A549 (cell line): ENCODE results near the gene F11R. TPM values are rescaled to one million over a fixed set of nuclear protein-coding genes. Genes with fewer than 3 reads are reported as not detected.

Experiments
- ATAC-seq, 2 experiments: fragments of 200-7000 bp in 1 of 2; fragments of >200 bp in 1 of 2; cut with Nextera tagmentation in 1 of 2; cut with Tn5 transposase in 1 of 2; 3 replicates each; pipeline versions ENCODE4 v1.8.0 to v1.9.1; 2018 to 2020; ENCODE audit warnings: mild to moderate bottlenecking in 1 of 2, moderate library complexity in 1 of 2
- CTCF ChIA-PET: fragments of 300-600 bp; sonication (Branson Sonifier 250); formaldehyde crosslinking; extraction: SDS; loops from one replicate; lab custom pipeline; 2021; ENCODE audit warnings: antibody characterized with exemption, inconsistent platforms; lab: Yijun Ruan, JAX
- POLR2A ChIA-PET: fragments of 350-600 bp; formaldehyde crosslinking; extraction: SDS; loops from one replicate; lab custom pipeline; 2021; ENCODE audit warnings: antibody characterized with exemption, inconsistent platforms; lab: Yijun Ruan, JAX
- DNase-seq, 2 experiments: peaks; one replicate each; pipeline versions ENCODE4 v3.0.0 to v3.0.0-alpha.2; 2011 to 2016; ENCODE audit warnings: low read depth in 1 of 2, low spot score in 1 of 2
- FAIRE-seq: peaks from 2 replicates; lab custom pipeline; 2011; peaks lifted over from hg19 to GRCh38; lab: Jason Lieb, UNC
- H3K27ac ChIP-seq, 2 experiments: fragments of >200 bp; sonication (Bioruptor Twin); formaldehyde crosslinking; 3 replicates each; pipeline ENCODE4 v1.5.1; 2016 to 2017
- H3K4me1 ChIP-seq: fragments of >200 bp; sonication (Bioruptor Twin); formaldehyde crosslinking; 3 replicates; pipeline ENCODE4 v1.6.1; 2016
- H3K4me2 ChIP-seq: fragments of >200 bp; sonication (Bioruptor Twin); formaldehyde crosslinking; 3 replicates; pipeline ENCODE4 v1.6.1; 2016
- H3K4me3 ChIP-seq: fragments of >200 bp; sonication (Bioruptor Twin); formaldehyde crosslinking; 3 replicates; pipeline ENCODE4 v1.5.1; 2016
- H3K9me3 ChIP-seq: fragments of >200 bp; sonication (Bioruptor Twin); formaldehyde crosslinking; 3 replicates; pipeline ENCODE4 v1.6.1; 2016
- CBX2 ChIP-seq: fragments of 200-600 bp; sonication (generic); IDR thresholded peaks from 2 replicates; pipeline ENCODE4 v1.6.1; 2016; ENCODE audit warnings: low read depth, mild to moderate bottlenecking, borderline replicate concordance
- CBX8 ChIP-seq: fragments of 200-600 bp; sonication (generic); IDR thresholded peaks from 2 replicates; pipeline ENCODE4 v1.6.1; 2016
- CEBPB ChIP-seq, 2 experiments: fragments of >200 bp in 1 of 2; sonication (Bioruptor Twin) in 1 of 2; formaldehyde crosslinking in 1 of 2; IDR thresholded peaks; 2 replicates each; pipeline ENCODE4 v1.6.1; 2012 to 2016
- CHD4 ChIP-seq: fragments of 200-600 bp; sonication (generic); IDR thresholded peaks from 2 replicates; pipeline ENCODE4 v1.6.1; 2016; ENCODE audit warnings: antibody characterized with exemption, mild to moderate bottlenecking, borderline replicate concordance
- EHF ChIP-seq: fragments of 250-450 bp; sonication (Bioruptor Pico); IDR thresholded peaks from 2 replicates; pipeline ENCODE4 v1.5.0; 2020; ENCODE audit warnings: mild to moderate bottlenecking
- EP300 ChIP-seq, 2 experiments: fragments of >200 bp; sonication (Bioruptor Twin); formaldehyde crosslinking; IDR thresholded peaks; 2 replicates in 1 of 2; 3 replicates in 1 of 2; pipeline ENCODE4 v1.6.1; 2016 to 2017
- FOSL2 ChIP-seq, 2 experiments: fragments of 450-650 bp in 1 of 2; fragments of >200 bp in 1 of 2; sonication (Bioruptor Twin) in 1 of 2; formaldehyde crosslinking; IDR thresholded peaks; 2 replicates each; pipeline versions ENCODE4 v1.5.0 to v1.6.1; 2016 to 2020; ENCODE audit warnings: mild to moderate bottlenecking in 1 of 2, moderate library complexity in 1 of 2
- GATA3 ChIP-seq: IDR thresholded peaks from 2 replicates; pipeline ENCODE4 v1.6.1; 2012; ENCODE audit warnings: borderline replicate concordance
- HDAC2 ChIP-seq: fragments of 200-600 bp; sonication (generic); IDR thresholded peaks from 2 replicates; pipeline ENCODE4 v1.6.1; 2016
- HOXB5 ChIP-seq: fragments of 250-450 bp; sonication (Bioruptor Pico); IDR thresholded peaks from 2 replicates; pipeline ENCODE4 v1.5.0; 2020; ENCODE audit warnings: mild to moderate bottlenecking, moderate library complexity
- JUN ChIP-seq, 2 experiments: fragments of >200 bp; sonication (Bioruptor Twin); formaldehyde crosslinking; IDR thresholded peaks; 2 replicates in 1 of 2; 3 replicates in 1 of 2; pipeline ENCODE4 v1.6.1; 2016 to 2017
- KDM1A ChIP-seq: fragments of 200-600 bp; sonication (generic); IDR thresholded peaks from 2 replicates; pipeline ENCODE4 v1.6.1; 2016; ENCODE audit warnings: low read depth, mild to moderate bottlenecking
- KDM5A ChIP-seq: fragments of 200-600 bp; sonication (generic); IDR thresholded peaks from 2 replicates; pipeline ENCODE4 v1.6.1; 2016; ENCODE audit warnings: antibody characterized with exemption, mild to moderate bottlenecking
- MAFK ChIP-seq: fragments of 450-650 bp; IDR thresholded peaks from 2 replicates; pipeline ENCODE4 v1.6.1; 2014; ENCODE audit not compliant: partially characterized antibody
- MAZ ChIP-seq: fragments of 150-350 bp; IDR thresholded peaks from 2 replicates; pipeline ENCODE4 v1.6.1; 2014; ENCODE audit warnings: antibody characterized with exemption, low read depth, low read length, borderline replicate concordance
- MYC ChIP-seq: IDR thresholded peaks from 2 replicates; pipeline ENCODE4 v1.6.1; 2012; ENCODE audit warnings: mild to moderate bottlenecking, inconsistent platforms, low read length, improper control_type of control experiment, borderline replicate concordance
- NPAS2 ChIP-seq: fragments of 250-450 bp; sonication (Bioruptor Pico); IDR thresholded peaks from 2 replicates; pipeline ENCODE4 v1.8.0; 2022; ENCODE audit warnings: mild to moderate bottlenecking, moderate library complexity, borderline replicate concordance
- NR3C1 ChIP-seq: fragments of >200 bp; sonication (Bioruptor Twin); formaldehyde crosslinking; IDR thresholded peaks from 3 replicates; pipeline ENCODE4 v1.6.1; 2017
- POLR2A ChIP-seq: IDR thresholded peaks from 2 replicates; pipeline ENCODE4 v1.6.1; 2012; ENCODE audit warnings: mild to moderate bottlenecking, low read length
- POLR2AphosphoS2 ChIP-seq: conservative IDR thresholded peaks from 2 replicates; pipeline ENCODE4 v1.6.1; 2012; ENCODE audit warnings: low read length, improper control_type of control experiment, inconsistent platforms
- RAD21 ChIP-seq, 2 experiments: fragments of >200 bp in 1 of 2; sonication (Bioruptor Twin) in 1 of 2; formaldehyde crosslinking in 1 of 2; IDR thresholded peaks in 1 of 2; conservative IDR thresholded peaks in 1 of 2; 2 replicates in 1 of 2; 3 replicates in 1 of 2; pipeline ENCODE4 v1.6.1; 2012 to 2018; ENCODE audit warnings: inconsistent platforms in 1 of 2
- SMC3 ChIP-seq: fragments of >200 bp; sonication (Bioruptor Twin); formaldehyde crosslinking; IDR thresholded peaks from 3 replicates; pipeline ENCODE4 v1.6.1; 2018; ENCODE audit warnings: inconsistent platforms
- SREBF2 ChIP-seq: fragments of 450-650 bp; IDR thresholded peaks from 2 replicates; pipeline ENCODE4 v1.6.1; 2014; ENCODE audit warnings: mild to moderate bottlenecking, moderate library complexity
- TP53 ChIP-seq: fragments of 250-450 bp; sonication (Bioruptor Pico); IDR thresholded peaks from 2 replicates; pipeline ENCODE4 v1.5.0; 2021; ENCODE audit warnings: mild to moderate bottlenecking, moderate library complexity
- WGBS: methylation state at CpG from one replicate; pipeline ENCODE4 v1.1.6; 2017; ENCODE audit errors: missing lambda C conversion rate; 5-methylcytosine and 5-hydroxymethylcytosine counted together
- polyA plus RNA-seq, 4 experiments: library from polyadenylated mRNA; depleted of rRNA in 3 of 4; stranded (reverse); fragments of >200 nt; fragmentation: RNase III in 1 of 4; extraction: RNeasy Plus Mini Kit Qiagen cat#74134 plus additional on column Dnase treatment in 1 of 4; gene quantifications; 2 replicates in 3 of 4; 3 replicates in 1 of 4; pipeline ENCODE4 v1.2.3, GENCODE V29; 2011 to 2017
- TF ChIP-seq, protein P1 (sequence below): fragments of 250-450 bp; sonication (Bioruptor Pico); IDR thresholded peaks from 2 replicates; pipeline ENCODE4 v1.5.0; 2021; ENCODE audit warnings: mild to moderate bottlenecking, moderate library complexity, borderline replicate concordance
- TF ChIP-seq, protein P2 (sequence below): fragments of >200 bp; sonication (Bioruptor Twin); formaldehyde crosslinking; IDR thresholded peaks from 3 replicates; pipeline ENCODE4 v1.6.1; 2016
- TF ChIP-seq, protein P3 (sequence below): fragments of >200 bp; sonication (Bioruptor Twin); formaldehyde crosslinking; IDR thresholded peaks from 2 replicates; pipeline ENCODE4 v1.6.1; 2016
- TF ChIP-seq, protein P4 (sequence below): fragments of >200 bp; sonication (Bioruptor Twin); formaldehyde crosslinking; IDR thresholded peaks from 3 replicates; pipeline ENCODE4 v1.5.1; 2016
- TF ChIP-seq, protein P5 (sequence below): fragments of 250-450 bp; sonication (Bioruptor Pico); IDR thresholded peaks from 2 replicates; pipeline ENCODE4 v1.5.0; 2020; ENCODE audit warnings: low read depth, mild to moderate bottlenecking, moderate library complexity
- TF ChIP-seq, protein P6 (sequence below): fragments of 450-650 bp; IDR thresholded peaks from 2 replicates; pipeline ENCODE4 v1.6.1; 2014; ENCODE audit warnings: antibody characterized with exemption

F11R gene
- polyA plus RNA-seq, 2 of the 4 experiments (the other 2 are of a cell fraction), result 30.3 to 62.0 TPM

DNA sequence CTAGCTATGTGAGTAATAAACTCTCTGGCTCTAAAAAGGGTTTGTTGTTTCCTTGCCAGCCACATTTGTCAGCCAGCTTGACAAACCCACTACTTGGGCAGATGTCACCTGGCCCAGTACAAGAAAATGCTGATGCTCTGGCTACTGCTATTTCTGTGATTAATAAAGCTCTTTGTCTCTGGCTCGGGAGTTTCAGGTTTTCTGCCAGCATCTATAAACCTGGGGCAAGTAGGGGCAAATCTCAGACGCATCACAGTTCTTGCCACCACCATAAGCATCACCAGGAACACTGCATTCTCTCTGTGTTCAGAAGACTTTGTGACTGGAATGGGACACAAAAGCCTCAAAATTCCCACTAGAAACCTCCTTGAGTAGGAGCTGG is 68.8 kb downstream of the F11R start (continued):
- TF ChIP-seq, protein P1, sequence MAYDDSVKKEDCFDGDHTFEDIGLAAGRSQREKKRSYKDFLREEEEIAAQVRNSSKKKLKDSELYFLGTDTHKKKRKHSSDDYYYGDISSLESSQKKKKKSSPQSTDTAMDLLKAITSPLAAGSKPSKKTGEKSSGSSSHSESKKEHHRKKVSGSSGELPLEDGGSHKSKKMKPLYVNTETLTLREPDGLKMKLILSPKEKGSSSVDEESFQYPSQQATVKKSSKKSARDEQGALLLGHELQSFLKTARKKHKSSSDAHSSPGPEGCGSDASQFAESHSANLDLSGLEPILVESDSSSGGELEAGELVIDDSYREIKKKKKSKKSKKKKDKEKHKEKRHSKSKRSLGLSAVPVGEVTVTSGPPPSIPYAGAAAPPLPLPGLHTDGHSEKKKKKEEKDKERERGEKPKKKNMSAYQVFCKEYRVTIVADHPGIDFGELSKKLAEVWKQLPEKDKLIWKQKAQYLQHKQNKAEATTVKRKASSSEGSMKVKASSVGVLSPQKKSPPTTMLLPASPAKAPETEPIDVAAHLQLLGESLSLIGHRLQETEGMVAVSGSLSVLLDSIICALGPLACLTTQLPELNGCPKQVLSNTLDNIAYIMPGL (CRISPR knock-in tag), result no peak
- TF ChIP-seq EHF (CRISPR knock-in tag), result no peak
- TF ChIP-seq, all 56 proteins: peak for 0

DNA sequence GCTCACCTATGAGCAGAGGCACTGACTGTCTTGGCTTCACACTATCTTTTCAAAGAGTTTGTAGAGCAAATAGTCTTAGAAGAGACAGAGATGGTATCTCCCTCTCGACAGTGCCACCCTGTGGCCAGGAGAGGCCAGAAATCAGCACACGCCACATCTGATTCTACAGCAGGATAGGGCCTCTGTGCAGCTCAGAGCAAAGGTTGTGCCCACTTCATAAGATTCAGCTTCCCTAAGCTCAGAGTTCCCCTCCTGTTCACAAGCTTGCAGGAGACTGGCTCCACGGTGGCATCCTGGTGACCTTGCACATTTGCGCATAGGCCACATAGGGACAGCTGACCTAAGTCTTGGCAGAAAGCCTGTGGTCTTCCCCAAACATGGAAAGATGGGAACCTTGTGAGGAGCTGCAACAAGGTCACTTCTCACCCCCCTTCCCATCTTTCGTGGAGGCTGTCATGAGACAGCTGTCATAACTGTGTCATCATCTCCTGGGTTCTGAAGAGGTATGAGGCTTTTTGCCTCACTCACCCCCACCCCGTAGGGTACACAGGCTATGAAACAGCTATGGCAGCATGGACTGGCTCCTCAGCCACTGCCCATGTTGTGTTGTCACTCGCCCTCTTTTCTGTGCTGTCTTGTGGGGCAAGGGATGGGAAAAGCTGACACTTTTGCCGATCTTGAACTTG is 69.4 kb downstream of the F11R start:
- ATAC-seq (peak; percentile 86 to 90), DNase-seq (peak; percentile 70 to 71), FAIRE-seq (no peak)
- H3K9me3 ChIP-seq, result no peaks in the 10 kb centered on the region
- peaks cover 50% of the 10 kb centered on the region for H3K4me1 ChIP-seq
- H3K4me2 ChIP-seq, result no peak overlapping the region
- CTCF ChIA-PET, result interaction anchor here (0.6 to 6.3 kb wide), 50 partner anchors 8 to 523 kb away, joined by 3 to 149 read pairs (median 4); partner anchors contain the start of gene CD48
- POLR2A ChIA-PET, result no interaction called here
- H3K4me3 ChIP-seq, result no peak overlapping the region
- H3K27ac ChIP-seq, result peak overlapping the region in 1 of 2 experiments; percentile 24; a peak in 1 of 6 replicates
- WGBS, result 42% methylated on average over 7 of the region's 8 CpGs
- TF ChIP-seq NR3C1 (no peak), CHD4 (no peak), MAZ (no peak), POLR2AphosphoS2 (no peak), CEBPB (IDR thresholded peaks at IDR 0.05) (no peak), CBX2 (no peak), GATA3 (peak; percentile 48), RAD21 (conservative IDR thresholded peaks at IDR 0.05 in 1 of 2, IDR thresholded peaks at IDR 0.05 in 1 of 2) (peak; percentile 74 to 79), JUN (IDR thresholded peaks at IDR 0.05) (no peak), FOSL2 (IDR thresholded peaks at IDR 0.05) (no peak), FOSL2 (CRISPR knock-in tag; IDR thresholded peaks at IDR 0.05) (no peak), SREBF2 (no peak), MAFK (no peak), MYC (no peak), HDAC2 (no peak), EP300 (IDR thresholded peaks at IDR 0.05) (no peak), CBX8 (no peak), TP53 (no peak), KDM5A (no peak), KDM1A (no peak), POLR2A (no peak), SMC3 (peak; percentile 84), NPAS2 (CRISPR knock-in tag) (no peak), HOXB5 (CRISPR knock-in tag) (no peak)
- TF ChIP-seq, protein P2, sequence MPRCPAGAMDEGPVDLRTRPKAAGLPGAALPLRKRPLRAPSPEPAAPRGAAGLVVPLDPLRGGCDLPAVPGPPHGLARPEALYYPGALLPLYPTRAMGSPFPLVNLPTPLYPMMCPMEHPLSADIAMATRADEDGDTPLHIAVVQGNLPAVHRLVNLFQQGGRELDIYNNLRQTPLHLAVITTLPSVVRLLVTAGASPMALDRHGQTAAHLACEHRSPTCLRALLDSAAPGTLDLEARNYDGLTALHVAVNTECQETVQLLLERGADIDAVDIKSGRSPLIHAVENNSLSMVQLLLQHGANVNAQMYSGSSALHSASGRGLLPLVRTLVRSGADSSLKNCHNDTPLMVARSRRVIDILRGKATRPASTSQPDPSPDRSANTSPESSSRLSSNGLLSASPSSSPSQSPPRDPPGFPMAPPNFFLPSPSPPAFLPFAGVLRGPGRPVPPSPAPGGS, result no peak
- TF ChIP-seq, protein P3, sequence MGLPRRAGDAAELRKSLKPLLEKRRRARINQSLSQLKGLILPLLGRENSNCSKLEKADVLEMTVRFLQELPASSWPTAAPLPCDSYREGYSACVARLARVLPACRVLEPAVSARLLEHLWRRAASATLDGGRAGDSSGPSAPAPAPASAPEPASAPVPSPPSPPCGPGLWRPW, result no peak
- TF ChIP-seq, protein P4, sequence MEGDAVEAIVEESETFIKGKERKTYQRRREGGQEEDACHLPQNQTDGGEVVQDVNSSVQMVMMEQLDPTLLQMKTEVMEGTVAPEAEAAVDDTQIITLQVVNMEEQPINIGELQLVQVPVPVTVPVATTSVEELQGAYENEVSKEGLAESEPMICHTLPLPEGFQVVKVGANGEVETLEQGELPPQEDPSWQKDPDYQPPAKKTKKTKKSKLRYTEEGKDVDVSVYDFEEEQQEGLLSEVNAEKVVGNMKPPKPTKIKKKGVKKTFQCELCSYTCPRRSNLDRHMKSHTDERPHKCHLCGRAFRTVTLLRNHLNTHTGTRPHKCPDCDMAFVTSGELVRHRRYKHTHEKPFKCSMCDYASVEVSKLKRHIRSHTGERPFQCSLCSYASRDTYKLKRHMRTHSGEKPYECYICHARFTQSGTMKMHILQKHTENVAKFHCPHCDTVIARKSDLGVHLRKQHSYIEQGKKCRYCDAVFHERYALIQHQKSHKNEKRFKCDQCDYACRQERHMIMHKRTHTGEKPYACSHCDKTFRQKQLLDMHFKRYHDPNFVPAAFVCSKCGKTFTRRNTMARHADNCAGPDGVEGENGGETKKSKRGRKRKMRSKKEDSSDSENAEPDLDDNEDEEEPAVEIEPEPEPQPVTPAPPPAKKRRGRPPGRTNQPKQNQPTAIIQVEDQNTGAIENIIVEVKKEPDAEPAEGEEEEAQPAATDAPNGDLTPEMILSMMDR, result peak; percentile 73
- TF ChIP-seq, protein P5, sequence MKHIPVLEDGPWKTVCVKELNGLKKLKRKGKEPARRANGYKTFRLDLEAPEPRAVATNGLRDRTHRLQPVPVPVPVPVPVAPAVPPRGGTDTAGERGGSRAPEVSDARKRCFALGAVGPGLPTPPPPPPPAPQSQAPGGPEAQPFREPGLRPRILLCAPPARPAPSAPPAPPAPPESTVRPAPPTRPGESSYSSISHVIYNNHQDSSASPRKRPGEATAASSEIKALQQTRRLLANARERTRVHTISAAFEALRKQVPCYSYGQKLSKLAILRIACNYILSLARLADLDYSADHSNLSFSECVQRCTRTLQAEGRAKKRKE (CRISPR knock-in tag), result no peak
- TF ChIP-seq, protein P6, sequence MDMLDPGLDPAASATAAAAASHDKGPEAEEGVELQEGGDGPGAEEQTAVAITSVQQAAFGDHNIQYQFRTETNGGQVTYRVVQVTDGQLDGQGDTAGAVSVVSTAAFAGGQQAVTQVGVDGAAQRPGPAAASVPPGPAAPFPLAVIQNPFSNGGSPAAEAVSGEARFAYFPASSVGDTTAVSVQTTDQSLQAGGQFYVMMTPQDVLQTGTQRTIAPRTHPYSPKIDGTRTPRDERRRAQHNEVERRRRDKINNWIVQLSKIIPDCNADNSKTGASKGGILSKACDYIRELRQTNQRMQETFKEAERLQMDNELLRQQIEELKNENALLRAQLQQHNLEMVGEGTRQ, result no peak
